ENCODE results near the gene FOXQ1. TPM values are rescaled to one million over a fixed set of nuclear protein-coding genes. Genes with fewer than 3 reads are reported as not detected.

FOXQ1 gene
- total and polyA plus RNA-seq, 8 donors, result 11.7 to 97.7 (median 29.6) TPM; not detected in 1

- Histone ChIP-seq H3K27me3 (peaks cover 0 to 74% (median 30%) of the 10 kb centered on the region in 3 donors), H3K9me3 (no peaks in the 10 kb centered on the region), H3K36me3 (no peaks in the 10 kb centered on the region), H3K4me1 (peaks cover 5 to 47% (median 37%) of the 10 kb centered on the region in 4 donors), H3K4me3 (peak overlapping the region; percentile 51 to 64 (median 54)), H3K27ac (peak overlapping the region; percentile 83 to 94 (median 88))
- 0 to 1% (median 1%) methylated on average over 17 to 64 of the region's 64 CpGs; no CpG with 5 or more reads in 1 of the 5 donors for WGBS, 5 donors
- intact Hi-C loops (cut with DNase I; ENCODE audit: low total_unique reads), result no loop called here
- no peak for TF ChIP-seq POLR2AphosphoS5 (IDR thresholded peaks at IDR 0.05)
- TF ChIP-seq EP300 (IDR thresholded peaks at IDR 0.05), result no peak
- no peak for TF ChIP-seq POLR2A (IDR thresholded peaks at IDR 0.05)
- no peak for DNase-seq
Measured at GRCh38 chr6:1313384-1313766, 1.5 kb downstream of the FOXQ1 start.

- Histone ChIP-seq H3K36me3 (no peaks in the 10 kb centered on the region), H3K27ac (peak overlapping the region; percentile 80 to 91 (median 88)), H3K27me3 (peaks cover 0 to 74% (median 30%) of the 10 kb centered on the region in 3 donors), H3K4me1 (peaks cover 5 to 47% (median 37%) of the 10 kb centered on the region in 4 donors), H3K9me3 (no peaks in the 10 kb centered on the region), H3K4me3 (peak overlapping the region; percentile 51 to 64 (median 54))
- TF ChIP-seq POLR2AphosphoS5 (IDR thresholded peaks at IDR 0.05) (peak in 1 of 3 donors; percentile 57), POLR2A (IDR thresholded peaks at IDR 0.05) (peak in 1 of 4 donors; percentile 19), EP300 (IDR thresholded peaks at IDR 0.05) (no peak), CTCF (IDR thresholded peaks at IDR 0.05) (peak in 3 of 7 experiments; percentile 46 to 78 (median 74))
- DNase-seq, result peak; percentile 75 to 83
- WGBS, 5 donors, result 3 to 10% (median 4%) methylated on average over 23 to 45 of the region's 45 CpGs
- intact Hi-C loops (cut with DNase I; ENCODE audit: low total_unique reads), result no loop called here
Measured at GRCh38 chr6:1313767-1314503, 2.0 kb downstream of the FOXQ1 start.

- intact Hi-C loops (cut with DNase I; ENCODE audit: low total_unique reads), result no loop called here
- TF ChIP-seq CTCF (IDR thresholded peaks at IDR 0.05) (no peak), EP300 (IDR thresholded peaks at IDR 0.05) (no peak), POLR2AphosphoS5 (IDR thresholded peaks at IDR 0.05) (no peak), POLR2A (IDR thresholded peaks at IDR 0.05) (no peak)
- H3K36me3 ChIP-seq, result no peaks in the 10 kb centered on the region
- WGBS, 5 donors, result 25 to 50% (median 36%) methylated on average over 2 of the region's 2 CpGs
- H3K9me3 ChIP-seq, result no peaks in the 10 kb centered on the region
- H3K27ac ChIP-seq, result peak overlapping the region in 4 of 5 donors; percentile 80 to 91 (median 88)
- DNase-seq, result no peak
- peak overlapping the region; percentile 51 to 64 (median 54) for H3K4me3 ChIP-seq
- peaks cover 5 to 47% (median 37%) of the 10 kb centered on the region in 4 donors for H3K4me1 ChIP-seq
- peaks cover 0 to 69% (median 30%) of the 10 kb centered on the region in 3 donors for H3K27me3 ChIP-seq
Measured at GRCh38 chr6:1314617-1315016, 2.7 kb downstream of the FOXQ1 start.

GRCh38 chr6:1315201-1315559, 3.3 kb downstream of the FOXQ1 start:
- Histone ChIP-seq H3K36me3 (no peaks in the 10 kb centered on the region), H3K27ac (peak overlapping the region; percentile 80 to 91 (median 87)), H3K4me3 (peak overlapping the region in 2 of 4 donors; percentile 18 to 60), H3K27me3 (peaks cover 0 to 63% (median 30%) of the 10 kb centered on the region in 3 donors), H3K4me1 (peaks cover 5 to 47% (median 35%) of the 10 kb centered on the region in 4 donors), H3K9me3 (no peaks in the 10 kb centered on the region)
- DNase-seq, result no peak
- no peak for TF ChIP-seq POLR2A (IDR thresholded peaks at IDR 0.05)
- TF ChIP-seq EP300 (IDR thresholded peaks at IDR 0.05), result no peak
- no peak for TF ChIP-seq CTCF (IDR thresholded peaks at IDR 0.05)
- TF ChIP-seq POLR2AphosphoS5 (IDR thresholded peaks at IDR 0.05), result no peak
- 37 to 58% (median 44%) methylated on average over 1 of the region's 1 CpG for WGBS, 5 donors
- intact Hi-C loops (cut with DNase I; ENCODE audit: low total_unique reads), result no loop called here

Data from stomach (tissue), 9 donors.